Stimulated activated CD8-positive, alpha-beta memory T cell treated with anti-CD3 and anti-CD28 coated beads, Interleukin-4, amount 100 ng/mL, for 24 hours (primary cell): ENCODE measurements around the gene ZNF154.

ENCODE experiments used
- DNase-seq: peaks from one replicate; pipeline ENCODE4 v3.0.0-alpha.2; 2020; ENCODE audit warnings: low read depth

Gene ZNF154

DNA sequence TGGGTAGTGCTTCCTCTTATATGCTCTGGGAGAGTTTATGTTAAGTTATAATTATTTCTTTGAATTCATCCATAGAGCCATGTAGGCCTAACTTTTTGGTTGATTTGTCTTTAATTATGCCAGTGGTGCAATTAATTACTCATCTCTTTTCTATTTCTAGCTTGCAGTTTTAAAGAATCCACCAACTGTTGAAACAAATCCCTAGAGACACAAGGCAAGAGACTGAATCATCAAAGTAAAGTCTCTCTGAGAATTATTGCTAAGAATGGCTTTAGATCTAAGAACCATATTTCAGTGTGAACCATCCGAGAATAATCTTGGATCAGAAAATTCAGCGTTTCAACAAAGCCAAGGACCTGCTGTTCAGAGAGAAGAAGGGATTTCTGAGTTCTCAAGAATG, 33.1 kb downstream of the ZNF154 start:
- no peak for DNase-seq

DNA sequence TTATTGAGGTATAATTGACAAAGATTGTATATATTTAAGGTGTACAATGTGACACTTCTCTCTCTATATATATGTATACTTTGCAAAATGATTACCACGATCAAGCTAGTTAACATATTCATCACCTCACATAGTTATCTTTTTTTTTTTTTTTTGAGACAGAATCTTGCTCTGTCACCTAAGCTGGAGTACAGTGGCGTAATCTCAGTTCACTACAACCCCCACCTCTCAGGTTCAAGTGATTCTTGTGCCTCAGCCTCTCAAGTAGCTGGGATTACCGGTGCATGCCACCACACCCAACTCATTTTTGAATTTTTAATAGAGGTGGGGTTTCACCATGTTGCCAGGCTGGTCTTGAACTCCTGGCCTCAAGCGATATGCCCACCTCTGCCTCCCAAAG, 36.5 kb downstream of the ZNF154 start:
- no peak for DNase-seq

DNA sequence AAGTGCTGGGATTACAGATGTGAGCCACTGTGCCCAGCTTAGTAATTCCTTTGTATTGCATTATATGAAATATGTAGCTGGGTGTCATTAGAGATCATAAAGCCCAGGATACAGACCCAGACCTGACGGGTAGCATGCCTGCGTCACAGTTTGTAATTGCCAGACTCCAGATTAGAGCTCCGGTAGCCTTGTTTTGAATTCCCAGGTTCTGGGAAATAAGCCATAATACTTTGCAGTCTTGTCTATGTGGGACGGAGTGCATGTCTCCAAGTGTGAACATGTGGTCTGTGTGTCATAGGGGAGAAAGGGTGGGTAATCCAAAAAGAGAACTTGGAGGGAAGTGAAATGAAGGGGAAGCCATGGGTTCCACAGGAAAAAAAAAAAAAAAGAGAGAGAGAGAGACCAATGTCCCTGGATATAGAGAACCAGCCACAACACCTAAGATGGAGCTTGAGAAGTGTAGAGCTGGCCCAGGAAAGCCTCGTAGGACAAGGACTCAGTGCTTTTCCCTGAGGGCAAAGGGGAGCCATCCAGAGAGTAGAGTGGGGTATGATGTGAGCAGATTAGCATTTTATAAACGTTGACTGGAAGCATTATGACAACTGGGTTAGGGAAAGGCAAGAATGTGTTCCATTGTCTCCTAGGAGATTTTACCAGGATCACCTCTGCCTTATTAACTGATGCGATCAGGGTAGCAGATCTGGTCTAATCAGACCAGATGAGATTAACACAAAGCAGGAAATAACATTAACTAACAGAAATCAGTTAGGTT, 37.7 kb downstream of the ZNF154 start:
- no peak for DNase-seq

DNA sequence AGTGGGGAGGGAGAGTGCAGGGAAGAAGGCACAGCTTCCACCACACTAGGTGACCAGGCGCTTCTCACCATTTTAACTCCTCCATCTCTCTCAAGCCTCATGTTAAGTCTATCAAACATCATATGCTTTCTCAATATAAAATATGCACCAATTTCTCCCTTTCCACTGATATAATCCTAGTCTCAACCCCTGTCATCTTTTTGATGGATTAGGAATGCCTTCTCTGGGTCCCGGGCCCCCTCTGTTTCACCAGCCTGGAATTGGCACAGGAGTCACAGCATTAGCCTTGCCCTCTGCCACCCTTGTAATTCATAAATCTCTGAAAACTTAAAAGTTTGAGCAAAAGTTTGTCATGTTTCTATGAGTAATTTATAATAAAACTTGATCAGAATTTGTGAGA, 40.4 kb downstream of the ZNF154 start, which contains the start of gene ZSCAN4:
Gene ZSCAN4 (plus strand): TSS at position 301 of the 400 bp plus-strand sequence. CDS start 7,211 bp downstream, outside the sequence.
- no peak for DNase-seq

DNA sequence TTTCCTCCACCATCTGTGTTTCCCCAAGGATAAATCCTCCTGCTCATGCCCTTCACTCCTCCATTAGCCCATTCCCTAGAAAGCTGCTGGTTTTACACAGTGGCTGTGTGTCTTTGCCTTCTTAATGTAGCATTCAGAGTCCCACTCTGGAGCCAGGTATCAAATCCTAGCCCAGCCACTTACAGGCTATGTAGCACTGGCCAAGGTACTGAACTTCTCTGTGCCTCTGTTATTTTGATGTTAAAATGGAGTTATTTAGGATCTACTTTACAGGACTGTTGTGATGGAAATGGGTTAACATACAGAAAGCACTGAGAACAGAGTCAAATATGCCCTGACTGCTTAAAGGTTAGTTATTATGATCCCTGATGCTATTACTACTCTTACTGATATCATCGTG, 41.8 kb downstream of the ZNF154 start:
- DNase-seq = no peak

DNA sequence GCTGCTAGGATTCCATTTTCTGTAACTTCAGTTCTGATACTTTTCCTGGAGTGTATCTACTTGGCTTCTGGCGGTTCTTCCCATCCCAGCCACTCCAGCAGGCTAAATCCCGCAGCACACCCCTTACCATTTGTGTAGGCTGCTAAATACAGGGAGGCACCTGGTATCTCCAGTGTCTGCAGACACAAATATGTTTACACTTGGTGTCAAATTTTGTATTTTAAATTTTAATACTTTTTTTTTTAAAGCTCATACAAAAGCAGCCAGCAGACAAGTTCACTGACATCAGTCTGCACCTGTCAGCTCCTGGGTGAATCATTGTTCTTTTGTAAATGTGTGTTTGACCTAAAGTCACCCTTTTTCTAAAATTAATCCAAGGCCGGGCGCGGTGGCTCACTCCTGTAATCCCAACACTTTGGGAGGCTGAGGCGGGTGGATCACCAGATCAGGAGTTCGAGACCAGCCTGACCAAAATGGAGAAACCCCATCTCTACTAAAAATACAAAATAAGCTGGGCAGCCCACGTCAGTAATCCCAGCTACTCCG, 43.7 kb downstream of the ZNF154 start:
- no peak for DNase-seq

DNA sequence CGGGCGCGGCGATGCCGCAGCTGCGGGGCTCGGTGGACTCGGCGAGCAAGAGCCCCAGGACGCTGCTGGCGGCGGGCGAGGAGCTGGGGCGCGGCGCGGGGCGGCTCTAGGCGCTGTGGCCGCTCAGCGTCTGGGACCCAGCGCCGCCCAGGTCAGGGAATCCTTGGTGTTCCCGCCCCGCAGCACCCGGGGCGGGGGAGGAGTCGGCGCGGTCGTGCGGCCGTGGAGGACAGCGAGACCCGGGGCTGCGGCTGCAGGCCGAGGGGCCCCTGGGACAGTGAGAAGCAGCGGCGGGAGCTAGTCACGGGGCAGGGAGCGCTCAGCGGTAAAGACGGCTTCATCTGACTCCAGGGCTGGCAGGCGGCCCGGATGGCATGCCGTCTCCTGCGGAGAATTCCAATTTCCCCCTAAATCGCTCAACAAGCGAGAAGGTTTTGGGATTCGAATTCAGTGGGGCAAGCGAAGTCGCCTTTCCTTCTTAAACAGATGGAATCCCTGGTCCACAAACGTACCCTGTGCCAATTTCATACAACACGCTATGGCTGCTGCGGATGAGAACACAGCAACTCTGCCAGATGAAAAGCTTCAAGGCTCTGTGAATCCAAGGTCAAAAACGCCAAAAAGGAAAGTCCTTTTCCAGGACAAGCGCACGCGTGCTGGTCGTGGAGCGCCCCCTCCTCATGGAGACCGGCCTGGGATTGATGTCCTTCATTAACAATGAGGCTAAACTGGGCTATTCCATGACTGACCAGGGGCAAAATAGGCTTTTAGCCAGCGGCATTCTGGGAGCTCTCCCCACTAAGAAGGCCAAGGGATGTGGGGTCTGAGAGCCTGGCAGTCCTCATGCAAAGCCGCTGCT, 44.5 kb downstream of the ZNF154 start:
- no peak for DNase-seq

DNA sequence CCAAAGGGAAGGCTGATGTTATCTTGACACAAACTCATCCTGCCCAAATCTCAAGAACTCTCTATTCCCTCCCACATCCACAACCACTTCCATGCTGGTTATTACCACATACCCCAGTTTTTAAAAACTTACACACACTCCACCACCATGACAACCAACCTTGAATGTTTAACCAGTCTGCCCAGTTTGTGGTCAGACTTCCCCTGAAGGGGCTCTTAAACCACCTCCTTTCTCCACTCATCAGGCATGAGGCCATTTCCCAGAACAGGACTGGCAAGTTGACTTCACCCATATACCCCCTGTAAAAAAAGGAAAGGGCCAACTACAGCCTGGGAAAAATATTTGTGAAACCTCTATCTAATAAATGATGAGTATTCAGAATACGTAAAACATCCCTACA, 52.7 kb downstream of the ZNF154 start:
- no peak for DNase-seq

DNA sequence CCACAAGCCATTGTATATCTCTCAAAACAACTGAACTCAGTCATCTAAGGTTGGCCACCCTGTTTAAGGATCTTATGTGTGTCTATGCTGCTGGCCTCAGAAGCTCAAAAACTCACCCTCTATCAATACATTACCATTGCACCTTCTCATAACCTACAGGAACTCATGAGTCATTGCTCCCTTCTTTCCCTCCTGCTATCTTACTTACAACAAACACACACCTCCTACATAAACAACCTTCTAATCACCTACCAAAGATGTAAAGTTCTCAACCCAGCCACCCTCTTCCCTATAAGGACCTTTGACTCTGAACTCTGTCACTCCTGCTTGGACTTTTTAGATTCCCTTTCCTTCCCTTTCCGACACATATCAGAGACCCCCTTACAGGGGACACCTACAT, 53.6 kb downstream of the ZNF154 start:
- no peak for DNase-seq

DNA sequence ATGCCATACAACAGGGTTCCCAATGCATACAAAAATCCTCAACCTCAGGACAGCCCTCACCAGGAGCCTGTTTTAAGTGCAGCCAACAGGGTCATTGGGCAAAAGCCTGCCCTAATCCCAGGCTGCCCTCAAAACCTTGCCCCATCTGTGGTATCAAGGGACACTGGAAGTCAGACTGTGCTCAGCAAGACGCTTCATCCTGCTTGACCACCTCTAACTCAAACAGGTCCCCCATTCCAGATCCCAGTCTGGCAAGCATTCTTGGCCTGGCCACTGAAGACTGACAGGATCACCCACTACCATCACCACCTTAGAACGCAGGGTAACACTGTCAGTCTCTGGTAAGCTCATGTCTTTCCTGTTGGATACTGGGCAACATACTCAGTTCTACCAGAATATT, 55.3 kb downstream of the ZNF154 start:
- DNase-seq = no peak

DNA sequence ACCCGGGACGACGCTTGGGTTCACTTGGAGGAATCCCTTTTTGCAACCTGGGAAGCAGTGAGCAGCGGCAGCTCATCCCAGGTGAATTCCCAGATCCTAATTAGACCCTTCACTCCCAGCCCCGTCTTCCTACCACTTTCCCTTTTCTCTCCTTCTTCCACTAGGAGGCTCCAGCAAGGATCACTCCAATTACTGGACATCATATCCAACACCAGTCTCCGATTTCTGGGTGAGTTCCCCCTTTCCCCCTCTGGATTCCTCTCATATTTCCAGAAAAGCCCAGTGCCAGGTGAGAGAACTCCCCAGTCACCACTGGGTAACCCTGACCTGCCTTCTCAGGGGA, 57.4 kb downstream of the ZNF154 start:
- no peak for DNase-seq

DNA sequence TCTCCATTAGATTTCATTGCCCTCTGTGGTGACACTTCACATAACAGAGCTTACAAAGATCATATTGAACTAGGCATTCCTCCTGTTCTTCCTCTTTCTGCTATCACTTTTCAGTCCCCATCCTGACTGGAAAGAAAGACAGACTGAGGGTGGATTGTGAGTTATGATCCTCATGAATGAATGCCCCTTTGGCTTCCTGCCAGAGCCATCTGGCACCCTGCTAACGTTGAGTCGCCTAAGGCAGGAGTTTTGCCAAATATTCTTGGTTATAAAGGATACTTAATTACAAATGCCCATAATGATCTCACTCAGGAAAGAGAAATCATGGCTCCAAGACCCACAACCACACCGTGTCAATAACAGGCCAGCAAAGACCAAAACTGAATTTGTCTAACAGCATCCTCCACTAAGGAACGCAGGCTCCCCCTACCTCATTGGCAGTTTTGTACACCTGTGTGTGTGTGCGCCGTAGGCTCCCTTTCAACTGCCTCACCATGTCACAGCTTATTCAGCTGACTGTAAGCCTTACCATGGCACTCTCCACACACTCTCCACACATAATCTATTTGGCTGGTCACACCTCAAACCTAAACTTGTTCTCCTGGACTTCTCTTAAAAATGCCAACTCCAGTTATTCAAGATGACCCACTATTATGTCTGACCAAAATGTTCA, 60.5 kb downstream of the ZNF154 start:
- no peak for DNase-seq
